Measurements from ENCODE around the gene AKIRIN2.
A peak's percentile ranks its signal among the peaks of the same experiment; 100 is the strongest.

AKIRIN2 gene

DNA sequence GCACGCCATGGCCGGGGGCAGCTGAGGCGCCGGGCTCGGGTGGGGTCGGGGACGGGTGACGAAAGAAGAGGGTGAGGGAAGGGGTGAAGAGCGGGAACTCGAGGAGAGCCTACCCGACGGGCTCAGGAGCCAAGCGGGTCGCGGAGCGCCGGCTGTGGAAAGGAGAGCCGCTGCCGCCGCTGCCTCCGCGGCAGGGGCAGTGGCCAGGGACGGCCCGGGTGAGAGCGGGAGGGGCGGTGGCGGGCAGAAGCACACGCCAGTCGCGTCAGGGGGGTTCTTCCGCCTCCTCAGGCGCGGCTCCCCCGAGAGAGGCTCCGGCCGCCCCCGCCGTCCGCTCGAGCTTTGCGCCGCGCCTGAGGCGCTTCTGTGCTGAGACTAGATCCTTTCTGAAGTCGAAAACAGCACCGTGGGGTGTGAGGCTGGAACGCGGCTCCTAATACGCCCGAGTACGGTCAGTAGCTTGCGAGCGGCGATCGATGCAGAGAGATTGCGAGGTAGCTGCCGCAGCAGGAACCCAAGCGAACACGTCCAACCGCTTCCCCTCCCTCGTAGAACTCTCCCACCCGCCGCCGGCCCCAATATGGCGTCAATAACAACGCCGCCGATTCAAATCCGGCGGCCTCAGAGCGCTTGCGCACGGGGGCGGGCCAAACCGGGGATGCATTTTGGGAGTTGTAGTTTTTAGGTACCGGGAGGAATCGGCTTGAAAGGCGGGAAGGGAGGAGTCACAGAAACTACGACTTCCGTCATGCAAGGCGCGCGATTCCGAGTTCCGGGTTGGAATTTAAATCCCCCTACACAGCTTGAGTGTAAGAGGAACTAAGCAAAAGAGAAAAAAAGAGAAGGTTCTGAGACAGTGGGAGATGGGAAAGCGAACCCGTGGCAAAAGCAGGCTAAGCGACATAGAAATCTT, at the start of gene AKIRIN2:
TSS of gene AKIRIN2 (minus strand) at position 558 of the 913 bp plus-strand sequence. CDS start at position 9, 549 bp downstream.
- peak; percentile 79 for FAIRE-seq
- DNase-seq (ENCODE audit: low spot score): peak; percentile 93

DNA sequence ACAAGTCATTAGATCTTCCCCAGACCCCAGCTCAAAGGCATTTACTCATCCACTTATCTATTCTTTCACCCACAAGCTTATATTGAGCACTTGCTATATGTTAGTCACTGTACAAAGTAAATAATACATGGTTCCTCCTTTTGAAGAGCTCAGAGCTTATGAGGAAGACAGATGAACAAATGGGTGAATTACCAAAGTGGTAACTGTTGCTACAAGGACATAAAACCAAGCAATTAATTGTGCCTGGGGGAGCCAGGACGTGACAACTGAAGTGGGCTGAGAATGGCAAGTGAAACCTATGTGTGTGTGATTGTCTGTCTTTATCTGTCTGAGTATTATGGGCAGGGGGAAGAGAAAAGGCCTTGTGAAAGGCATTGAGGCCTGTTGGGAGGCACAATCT, 45.6 kb upstream of the AKIRIN2 start:
- DNase-seq (ENCODE audit: low spot score) (no peak), FAIRE-seq (no peak)

DNA sequence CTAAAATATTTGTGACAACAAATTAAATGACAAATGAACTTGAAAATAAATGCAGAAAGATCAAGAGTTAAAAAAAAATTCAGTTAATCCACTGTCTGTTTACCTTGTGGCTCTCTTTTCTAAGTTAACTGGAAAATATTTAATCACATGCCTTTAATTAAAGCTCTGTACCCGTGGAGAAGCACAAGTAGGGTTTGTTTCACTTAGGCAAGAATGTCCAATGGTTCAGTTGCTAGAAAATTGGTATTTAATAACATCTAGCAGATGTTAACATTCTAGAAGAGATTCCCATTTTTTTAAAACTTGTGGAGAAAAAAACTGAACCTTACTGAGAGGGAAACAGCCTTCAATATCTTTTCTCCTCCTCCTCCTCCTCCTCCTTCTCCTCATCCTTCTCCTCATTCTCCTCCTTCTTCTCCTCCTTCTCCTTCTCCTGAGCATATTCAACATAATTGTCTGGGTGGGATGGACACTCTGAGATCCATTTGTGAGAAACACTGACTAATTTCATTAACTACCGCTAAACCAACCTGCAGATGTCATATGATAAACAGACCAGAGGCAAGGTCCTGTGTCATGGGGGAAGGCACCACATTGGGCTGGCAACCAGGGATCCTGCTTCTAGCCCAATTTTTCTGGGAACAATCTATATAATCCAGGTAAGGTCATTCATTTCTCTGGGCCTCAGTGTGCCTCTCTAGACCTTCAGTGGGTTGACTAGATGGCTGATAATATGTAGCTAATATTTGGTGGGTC, 44.1 kb upstream of the AKIRIN2 start:
- FAIRE-seq: no peak
- no peak for DNase-seq (ENCODE audit: low spot score)

DNA sequence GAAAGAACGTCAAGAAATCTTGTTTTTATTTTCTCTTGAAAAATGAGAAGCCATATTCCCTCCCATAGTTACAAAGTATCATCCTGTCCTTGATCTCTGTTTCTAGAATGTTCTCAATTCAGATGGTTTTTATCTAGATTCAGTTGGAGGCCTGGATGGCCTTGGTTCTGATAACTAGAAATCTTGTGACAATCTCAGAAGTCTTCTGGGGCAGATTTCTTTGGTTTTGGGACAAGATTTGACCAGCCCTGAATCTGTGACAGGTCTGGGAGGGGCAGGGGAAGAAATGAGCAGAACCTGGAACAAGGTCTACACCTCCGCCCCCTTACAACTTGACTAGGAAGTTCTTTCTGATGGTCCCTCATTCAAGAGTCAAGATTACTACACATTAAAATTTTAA, 41.4 kb upstream of the AKIRIN2 start:
- FAIRE-seq: no peak
- DNase-seq (ENCODE audit: low spot score): no peak

DNA sequence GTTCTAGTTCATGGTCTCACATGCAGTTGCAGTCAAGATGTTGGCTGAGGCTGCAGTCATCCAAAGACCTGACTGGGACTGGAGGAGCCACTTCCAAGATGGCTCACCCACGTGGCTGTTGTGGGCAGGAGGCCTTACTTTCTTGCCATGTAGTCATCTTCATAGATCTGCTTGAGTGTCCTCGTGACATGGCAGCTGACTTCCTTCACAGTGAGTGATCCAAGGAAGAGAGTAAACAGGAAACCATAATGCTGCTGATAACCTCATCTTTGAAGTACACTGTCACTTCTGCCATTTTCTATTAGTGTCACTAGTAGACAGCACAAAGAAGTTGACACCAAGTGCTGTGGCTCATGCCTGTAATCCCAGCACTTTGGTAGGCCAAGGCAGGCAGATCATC, 40.1 kb upstream of the AKIRIN2 start:
- FAIRE-seq (no peak), DNase-seq (ENCODE audit: low spot score) (no peak)

DNA sequence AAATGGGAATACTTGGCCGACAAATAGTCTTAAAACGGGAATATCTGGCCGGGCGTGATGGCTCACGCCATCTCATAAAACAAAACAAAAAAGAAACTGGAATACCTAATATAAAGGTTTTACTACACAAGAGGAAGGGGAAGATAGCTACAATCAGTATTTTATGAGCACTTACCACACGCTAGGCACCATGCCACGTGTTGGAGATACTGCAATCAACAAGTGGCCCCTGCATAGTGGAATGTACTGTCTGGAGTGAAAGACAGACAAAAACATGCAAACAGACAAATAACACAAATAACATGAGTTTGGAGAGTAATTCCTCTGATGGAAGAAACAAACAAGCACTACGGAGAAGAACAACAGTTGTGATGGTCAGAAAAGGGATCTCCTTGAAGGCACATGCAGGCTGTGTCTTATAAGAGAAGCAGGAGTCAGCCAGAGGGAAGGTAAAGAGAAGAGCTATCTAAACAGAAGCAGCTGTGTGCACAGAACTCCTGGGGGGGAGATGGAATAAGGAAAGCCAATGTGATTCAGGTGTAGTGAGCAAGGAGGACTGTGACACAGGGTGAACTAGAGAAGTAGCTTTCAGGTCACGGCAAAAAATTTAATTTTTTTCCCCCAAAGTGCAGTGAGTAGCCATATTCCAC, 39.1 kb upstream of the AKIRIN2 start:
- FAIRE-seq: no peak

DNA sequence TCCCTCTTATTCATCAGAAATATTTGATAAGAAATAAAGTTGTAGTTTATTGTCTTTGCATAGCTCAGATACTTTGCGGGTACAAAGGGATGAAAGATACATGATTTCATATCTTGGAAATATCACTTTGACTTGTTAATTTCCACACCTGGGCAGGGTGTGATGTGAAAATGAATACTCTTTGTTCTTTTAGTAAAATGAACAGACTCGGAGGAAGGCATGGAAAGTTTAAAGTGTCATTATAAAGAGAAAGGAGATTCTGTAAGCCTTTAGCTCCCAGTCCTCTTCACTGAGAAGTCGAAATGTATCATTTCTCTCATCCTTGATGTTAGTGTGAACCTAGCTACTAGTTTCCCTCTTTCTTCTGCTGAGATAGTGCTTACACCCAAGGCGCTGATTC, 36.7 kb upstream of the AKIRIN2 start:
- DNase-seq (ENCODE audit: low spot score) (no peak), FAIRE-seq (no peak)

More for the DNA sequence above, 39.1 kb upstream of the AKIRIN2 start:
- no peak for DNase-seq (ENCODE audit: low spot score)

DNA sequence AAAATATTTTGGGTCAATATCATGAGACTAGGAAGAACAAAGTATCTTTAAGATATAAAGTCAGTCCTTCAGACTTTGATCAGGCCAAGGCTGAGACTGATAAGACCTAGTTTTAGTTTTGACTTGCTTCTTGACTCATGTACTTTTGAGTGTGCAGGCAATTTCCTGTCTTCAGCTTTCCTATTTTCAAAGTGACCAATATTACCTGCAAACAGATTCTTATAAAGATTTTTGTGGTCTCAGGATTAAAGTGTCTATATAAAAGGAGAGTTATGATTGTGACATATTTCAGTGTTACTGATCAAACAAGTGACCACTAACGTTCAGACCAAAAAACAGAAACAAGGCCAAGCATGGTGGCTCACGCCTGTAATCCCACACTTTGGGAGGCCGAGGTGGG, 36.0 kb upstream of the AKIRIN2 start:
- DNase-seq (ENCODE audit: low spot score) (no peak), FAIRE-seq (no peak)

DNA sequence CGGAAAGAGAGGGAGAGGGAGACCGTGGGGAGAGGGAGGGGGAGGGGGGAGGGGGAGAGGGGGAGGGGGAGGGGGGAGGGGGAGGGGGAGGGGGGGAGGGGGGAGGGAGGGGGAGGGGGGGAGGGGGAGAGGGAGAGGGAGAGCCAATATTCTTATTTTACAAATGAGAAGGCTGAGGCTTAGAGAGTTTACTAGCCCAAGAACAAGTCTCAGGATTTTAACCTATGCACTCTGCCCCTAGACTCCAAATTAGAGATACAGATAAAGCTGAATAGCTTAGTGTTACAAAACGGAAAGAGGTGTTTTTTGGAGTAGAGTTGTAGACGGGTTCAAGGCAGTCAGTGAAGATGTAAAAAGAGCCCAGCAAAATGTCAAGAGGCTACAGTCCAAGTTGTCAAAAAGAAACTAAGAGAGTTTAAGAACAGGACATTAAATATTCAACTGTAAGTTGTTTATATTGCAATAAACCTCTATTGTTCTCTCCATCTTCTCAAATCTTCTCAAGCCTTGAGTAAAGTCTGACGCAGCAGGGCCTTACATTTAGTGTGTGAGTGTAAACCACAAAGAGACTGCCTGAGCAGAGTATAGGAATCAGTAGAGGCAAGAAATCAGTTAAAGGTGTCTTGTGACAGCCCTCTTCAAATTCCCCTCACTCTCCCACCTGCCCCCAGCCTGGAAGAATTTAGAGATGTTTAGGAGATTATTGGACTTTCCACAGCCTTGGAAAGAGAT, 34.9 kb upstream of the AKIRIN2 start:
- DNase-seq (ENCODE audit: low spot score) (no peak), FAIRE-seq (no peak)

DNA sequence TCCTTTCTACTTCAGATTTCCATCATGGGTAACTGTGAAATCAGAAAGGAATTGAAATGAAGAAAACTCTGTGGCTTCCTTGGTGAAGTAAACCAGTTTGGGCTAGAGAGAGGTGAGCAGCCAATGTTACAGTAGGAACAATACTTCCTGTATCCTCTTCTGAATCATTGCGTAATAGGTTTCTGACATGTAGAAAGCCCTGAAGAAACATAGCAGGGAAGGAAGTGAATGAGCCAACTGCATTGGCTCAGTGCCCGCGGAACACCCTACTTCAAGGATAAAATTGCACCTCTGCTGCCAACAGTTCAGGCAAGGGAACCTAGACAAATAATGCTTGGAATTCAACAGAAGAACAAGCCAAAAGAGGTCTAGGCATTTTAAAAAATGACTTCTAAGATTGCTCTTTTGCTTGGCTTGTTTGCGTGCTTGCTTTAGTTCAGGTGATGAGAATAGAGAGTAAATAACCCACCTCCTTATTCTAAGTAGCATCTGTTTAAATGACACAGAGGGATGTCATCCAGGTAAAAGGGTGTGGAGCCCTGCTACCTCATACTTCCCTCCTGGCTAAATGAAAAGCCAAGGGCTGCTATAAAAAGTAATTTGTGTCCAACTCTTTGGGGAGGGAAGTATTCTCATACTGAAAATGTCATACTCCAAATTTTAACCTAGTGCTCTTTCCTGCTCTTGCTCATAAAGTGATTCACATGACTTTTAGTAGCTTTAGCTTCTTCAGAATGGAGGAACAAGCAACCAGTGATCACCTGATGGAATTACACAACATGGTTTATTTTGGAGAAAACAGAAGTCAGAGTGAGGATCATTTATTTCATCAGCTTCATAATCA, 30.0 kb upstream of the AKIRIN2 start:
- peak; percentile 57 for FAIRE-seq
- DNase-seq (ENCODE audit: low spot score): peak; percentile 85

DNA sequence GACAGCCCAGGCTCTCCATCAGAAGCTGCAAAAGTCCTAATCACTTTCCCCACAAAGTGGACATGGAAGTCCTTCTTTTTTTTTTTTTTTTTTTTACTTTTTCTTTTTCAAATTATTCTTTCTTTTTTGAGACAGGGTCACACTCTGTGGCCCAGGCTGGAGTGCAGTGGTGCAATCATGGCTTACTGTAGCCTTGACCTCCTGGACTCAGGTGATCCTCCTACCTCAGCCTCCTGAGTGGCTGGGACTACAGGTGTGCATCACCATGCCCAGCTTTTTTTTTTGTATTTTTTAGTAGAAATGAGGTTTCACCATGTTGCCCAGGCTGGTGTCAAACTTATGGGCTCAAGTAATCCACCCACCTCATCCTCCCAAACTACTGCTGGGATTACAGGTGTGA, 29.0 kb upstream of the AKIRIN2 start:
- DNase-seq (ENCODE audit: low spot score): no peak
- no peak for FAIRE-seq

DNA sequence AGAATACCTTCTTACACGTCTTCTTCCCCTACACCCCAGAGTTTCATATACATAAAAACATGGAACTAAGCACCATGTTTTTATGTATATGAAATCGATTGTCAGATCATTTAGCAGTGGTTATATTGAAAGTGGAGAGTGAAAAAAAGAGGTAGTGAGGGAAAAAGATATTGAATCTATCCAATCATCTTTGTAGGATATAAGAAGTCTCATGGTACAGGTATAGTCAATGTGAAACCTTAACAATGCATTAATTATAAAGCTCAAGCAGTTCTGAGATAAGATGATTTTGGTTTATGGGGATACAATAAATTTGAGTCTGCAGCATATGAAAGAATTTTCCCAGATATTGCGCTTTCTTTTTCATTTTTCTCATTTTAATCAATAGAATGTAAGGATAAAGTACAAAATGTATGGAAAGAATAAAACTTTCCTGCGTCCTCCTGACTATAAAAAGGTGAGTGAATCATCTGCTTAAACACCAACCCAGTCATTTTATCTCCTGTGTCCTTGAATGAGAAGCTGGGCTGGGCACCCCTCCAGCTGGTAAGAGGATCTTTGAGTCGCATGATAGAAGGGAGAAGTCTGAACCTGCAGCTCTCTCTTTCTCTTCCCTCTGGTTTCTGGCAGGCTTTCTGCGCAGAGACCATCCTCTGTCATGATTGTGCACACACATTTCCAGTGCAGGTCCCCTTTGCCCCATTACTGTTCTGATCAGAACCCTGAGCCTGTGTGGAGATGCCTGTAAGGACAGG, 28.1 kb upstream of the AKIRIN2 start:
- no peak for FAIRE-seq
- peak; percentile 7 for DNase-seq (ENCODE audit: low spot score)

DNA sequence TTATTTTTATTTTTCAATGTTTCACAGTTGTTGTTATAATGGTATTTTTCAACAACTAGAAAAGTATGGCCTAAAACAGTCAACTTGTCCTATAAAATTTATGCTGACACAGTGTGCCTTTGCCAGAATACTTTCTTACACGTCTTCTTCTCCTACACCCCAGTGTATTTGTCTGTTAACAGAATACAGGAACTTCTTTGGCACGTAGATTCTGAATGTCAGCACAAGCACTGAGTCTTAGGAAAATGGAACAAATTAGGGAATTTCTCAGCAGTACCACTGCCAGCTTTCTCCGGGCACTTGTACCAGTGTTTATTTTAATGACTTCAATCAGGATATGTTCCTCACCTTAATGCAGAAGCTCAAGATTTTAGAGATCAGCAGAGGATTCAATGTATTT, 26.7 kb upstream of the AKIRIN2 start:
- FAIRE-seq (no peak), DNase-seq (ENCODE audit: low spot score) (no peak)

DNA sequence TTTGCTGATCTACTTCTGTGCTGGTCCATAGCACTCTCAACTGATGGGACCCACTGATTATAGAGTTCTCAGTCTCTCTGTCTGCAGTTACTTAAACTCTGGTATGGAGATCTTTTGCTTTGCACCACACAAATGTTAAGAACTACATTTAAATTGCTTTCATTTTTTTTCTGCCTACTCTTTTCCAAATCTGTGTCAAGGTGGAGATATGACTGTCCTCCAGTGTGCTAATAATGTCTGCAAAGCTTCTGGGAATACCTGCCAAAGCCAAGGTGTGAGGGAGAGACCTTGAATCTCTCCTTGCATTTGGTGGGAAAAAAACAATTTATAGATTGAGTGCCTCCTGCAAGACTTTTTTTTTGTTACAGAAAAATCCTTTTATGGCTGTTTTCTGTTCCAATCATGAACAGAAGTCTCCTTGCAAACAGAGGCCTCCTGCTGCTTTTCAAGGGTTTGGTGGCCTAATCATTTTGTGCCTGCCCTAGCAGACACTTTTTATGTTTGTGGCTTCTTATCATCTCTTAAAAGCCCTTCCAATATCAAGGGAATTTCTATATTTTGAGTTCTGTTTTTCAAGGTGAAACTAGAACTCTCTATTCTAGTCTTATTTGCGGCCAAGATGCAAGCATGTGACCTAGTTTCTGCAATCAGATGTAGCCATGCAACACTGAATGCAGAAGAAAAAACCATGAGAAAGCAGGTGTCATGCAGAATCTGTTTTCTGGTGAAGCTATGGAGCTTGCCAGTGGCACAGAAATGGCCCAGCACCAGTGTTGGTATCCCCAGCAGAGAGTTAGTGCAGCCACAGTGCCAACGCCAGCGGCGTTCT, 23.2 kb upstream of the AKIRIN2 start:
- no peak for DNase-seq (ENCODE audit: low spot score)
- no peak for FAIRE-seq

DNA sequence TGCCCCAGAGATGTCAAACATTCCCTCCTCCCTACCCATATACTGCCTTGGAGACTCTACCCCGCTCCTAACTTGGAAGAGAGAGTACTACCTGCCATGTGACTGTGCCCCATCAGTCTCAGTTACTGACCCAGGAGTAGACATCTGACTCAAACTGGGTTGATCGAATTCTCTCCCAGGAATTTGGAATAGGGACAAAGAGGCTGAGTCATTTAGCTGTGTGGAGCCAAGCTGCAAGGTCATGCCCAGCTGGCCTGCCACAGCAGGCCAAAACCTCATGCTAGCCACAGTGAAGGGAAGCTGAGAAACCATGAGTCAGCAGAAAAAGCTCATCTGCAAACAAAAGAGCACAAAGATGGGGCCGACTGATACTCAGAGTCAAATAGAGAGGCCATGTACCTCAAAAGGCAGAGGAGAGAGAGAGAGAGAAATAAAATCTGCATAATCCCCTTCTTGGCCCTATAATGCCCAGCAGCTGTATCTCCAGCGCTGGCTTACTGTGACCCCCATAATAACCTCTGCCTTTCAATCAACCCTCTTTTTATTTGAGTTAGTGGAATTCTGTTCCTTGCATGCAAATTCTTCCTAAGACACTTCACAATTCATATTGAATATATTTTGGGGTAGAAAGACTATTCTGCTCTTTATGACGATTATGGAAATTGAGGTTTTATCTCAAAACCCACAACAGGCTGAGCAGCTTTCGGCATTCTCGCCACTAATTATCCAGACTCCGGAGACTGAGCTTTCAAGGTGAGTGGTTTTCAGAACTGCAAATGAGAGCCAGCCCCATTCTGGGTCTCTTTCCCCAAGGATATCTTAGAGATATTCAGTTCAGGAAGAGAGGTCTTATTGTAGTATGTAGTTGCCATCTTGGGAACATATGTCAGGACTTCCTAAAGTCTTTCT, 21.4 kb upstream of the AKIRIN2 start:
- peak; percentile 95 for FAIRE-seq
- peak; percentile 97 for DNase-seq (ENCODE audit: low spot score)

DNA sequence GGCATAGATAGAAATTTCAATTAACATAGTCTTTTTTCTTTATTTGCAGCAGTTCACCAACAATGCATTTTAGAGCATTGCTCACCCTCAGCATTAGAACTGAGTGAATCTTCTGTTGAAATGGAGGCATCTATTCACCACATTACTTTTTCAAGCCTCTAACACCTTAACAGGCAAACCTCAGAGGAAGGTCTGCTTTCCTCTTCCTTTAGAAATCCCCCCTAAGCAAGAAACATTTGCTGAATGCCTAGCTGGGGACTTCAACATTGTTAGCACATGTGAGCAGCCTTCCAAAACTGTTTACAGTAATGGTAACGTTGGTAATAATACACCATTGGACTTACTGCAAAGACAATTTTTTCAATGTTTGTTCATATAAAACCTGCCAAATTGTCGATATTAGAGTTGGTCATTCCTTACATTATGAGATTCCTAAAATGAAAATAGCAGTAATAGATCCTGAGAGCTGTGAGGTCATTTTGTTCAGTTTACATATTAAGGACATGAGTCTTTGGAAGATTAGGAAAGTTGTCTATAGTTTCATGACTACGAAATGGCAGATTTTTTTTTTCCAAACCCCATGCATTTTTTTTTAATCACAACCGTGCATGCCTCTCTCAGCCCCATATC, 20.6 kb upstream of the AKIRIN2 start:
- FAIRE-seq (no peak), DNase-seq (ENCODE audit: low spot score) (no peak)

DNA sequence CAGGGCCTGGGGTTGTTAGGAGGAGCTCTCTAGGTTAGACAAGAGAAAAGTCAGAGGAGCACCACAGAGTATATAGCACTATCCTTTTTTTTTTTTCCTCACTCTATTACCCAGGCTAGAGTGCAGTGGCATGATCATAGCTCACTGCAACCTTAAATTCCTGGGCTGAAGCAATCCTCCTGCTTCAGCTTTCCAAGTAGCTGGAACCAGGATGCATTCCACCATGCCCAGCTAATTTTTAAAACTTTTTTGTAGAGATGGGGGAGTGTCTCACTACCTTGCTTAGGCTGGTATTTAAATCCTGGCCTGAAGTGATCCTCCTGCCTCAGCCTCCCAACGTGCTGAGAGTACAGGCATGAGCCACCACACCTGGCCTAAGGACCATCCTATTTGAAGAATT, 19.3 kb upstream of the AKIRIN2 start:
- FAIRE-seq: no peak
- no peak for DNase-seq (ENCODE audit: low spot score)
